ENCODE measurements around the gene CPXM1.
"Not testable (repeated sequence)": the region's sequence is repeated elsewhere in the genome, so short reads cannot be mapped to it uniquely, and the experiment has no call there.

CPXM1 gene

GRCh38 chr20:2770091-2770490 lies 30.3 kb downstream of the CPXM1 start:
- not testable (repeated sequence) for H3K4me1 Mint-ChIP-seq (ENCODE audit: low read depth); H3K4me3 Mint-ChIP-seq; H3K27ac Mint-ChIP-seq; H3K9me3 Mint-ChIP-seq; H3K36me3 Mint-ChIP-seq (ENCODE audit: low read depth)
- peaks cover 14% of the 10 kb centered on the region for H3K27me3 Mint-ChIP-seq

- Mint-ChIP-seq H3K9me3 (no peaks in the 10 kb centered on the region), H3K27ac (no peak overlapping the region), H3K4me3 (no peak overlapping the region), H3K36me3 (ENCODE audit: low read depth) (no peaks in the 10 kb centered on the region), H3K27me3 (peaks cover 14% of the 10 kb centered on the region), H3K4me1 (ENCODE audit: low read depth) (peaks cover 4% of the 10 kb centered on the region)
Measured at GRCh38 chr20:2768632-2769015, 31.8 kb downstream of the CPXM1 start.

- Mint-ChIP-seq H3K27ac (no peak overlapping the region), H3K36me3 (ENCODE audit: low read depth) (no peaks in the 10 kb centered on the region)
Measured at GRCh38 chr20:2767768-2768631, 32.4 kb downstream of the CPXM1 start.

GRCh38 chr20:2763186-2763585 lies 37.2 kb downstream of the CPXM1 start:
- Mint-ChIP-seq H3K4me3 (no peak overlapping the region), H3K4me1 (ENCODE audit: low read depth) (no peaks in the 10 kb centered on the region), H3K27me3 (peaks cover 8% of the 10 kb centered on the region), H3K27ac (no peak overlapping the region), H3K36me3 (ENCODE audit: low read depth) (no peaks in the 10 kb centered on the region), H3K9me3 (no peaks in the 10 kb centered on the region)

More at GRCh38 chr20:2767768-2768631, 32.4 kb downstream of the CPXM1 start:
- Mint-ChIP-seq H3K4me3 (no peak overlapping the region), H3K4me1 (ENCODE audit: low read depth) (peaks cover 4% of the 10 kb centered on the region), H3K27me3 (peaks cover 14% of the 10 kb centered on the region), H3K9me3 (no peaks in the 10 kb centered on the region)

- no peaks in the 10 kb centered on the region for H3K36me3 Mint-ChIP-seq (ENCODE audit: low read depth)
- no peak overlapping the region for H3K4me3 Mint-ChIP-seq
- peaks cover 6% of the 10 kb centered on the region for H3K27me3 Mint-ChIP-seq
- no peak overlapping the region for H3K27ac Mint-ChIP-seq
- H3K9me3 Mint-ChIP-seq = no peaks in the 10 kb centered on the region
- H3K4me1 Mint-ChIP-seq (ENCODE audit: low read depth) = no peaks in the 10 kb centered on the region
Measured at GRCh38 chr20:2762578-2763131, 37.8 kb downstream of the CPXM1 start.

- no peaks in the 10 kb centered on the region for H3K9me3 Mint-ChIP-seq
- H3K27ac Mint-ChIP-seq = no peak overlapping the region
- no peaks in the 10 kb centered on the region for H3K36me3 Mint-ChIP-seq (ENCODE audit: low read depth)
- no peak overlapping the region for H3K4me3 Mint-ChIP-seq
- no peaks in the 10 kb centered on the region for H3K4me1 Mint-ChIP-seq (ENCODE audit: low read depth)
- peaks cover under 1% of the 10 kb centered on the region for H3K27me3 Mint-ChIP-seq
Measured at GRCh38 chr20:2761885-2762284, 38.5 kb downstream of the CPXM1 start.

- Mint-ChIP-seq H3K4me1 (ENCODE audit: low read depth) (no peaks in the 10 kb centered on the region), H3K27me3 (peaks cover 9% of the 10 kb centered on the region), H3K27ac (no peak overlapping the region)
Measured at GRCh38 chr20:2760952-2761305, 39.5 kb downstream of the CPXM1 start.

GRCh38 chr20:2760297-2760951 lies 40.0 kb downstream of the CPXM1 start:
- no peaks in the 10 kb centered on the region for H3K4me1 Mint-ChIP-seq (ENCODE audit: low read depth)
- no peaks in the 10 kb centered on the region for H3K36me3 Mint-ChIP-seq (ENCODE audit: low read depth)
- no peaks in the 10 kb centered on the region for H3K9me3 Mint-ChIP-seq
- H3K27ac Mint-ChIP-seq = no peak overlapping the region
- no peak overlapping the region for H3K4me3 Mint-ChIP-seq
- H3K27me3 Mint-ChIP-seq = peaks cover 9% of the 10 kb centered on the region

More at GRCh38 chr20:2760952-2761305, 39.5 kb downstream of the CPXM1 start:
- no peak overlapping the region for H3K4me3 Mint-ChIP-seq
- H3K9me3 Mint-ChIP-seq = no peaks in the 10 kb centered on the region
- no peaks in the 10 kb centered on the region for H3K36me3 Mint-ChIP-seq (ENCODE audit: low read depth)

- H3K36me3 Mint-ChIP-seq (ENCODE audit: low read depth) = no peaks in the 10 kb centered on the region
- H3K4me3 Mint-ChIP-seq = no peak overlapping the region
- no peak overlapping the region for H3K27ac Mint-ChIP-seq
- H3K4me1 Mint-ChIP-seq (ENCODE audit: low read depth) = no peaks in the 10 kb centered on the region
- no peaks in the 10 kb centered on the region for H3K9me3 Mint-ChIP-seq
- peaks cover 9% of the 10 kb centered on the region for H3K27me3 Mint-ChIP-seq
Measured at GRCh38 chr20:2759603-2760296, 40.7 kb downstream of the CPXM1 start.

- Mint-ChIP-seq H3K36me3 (ENCODE audit: low read depth) (no peaks in the 10 kb centered on the region), H3K9me3 (no peaks in the 10 kb centered on the region), H3K4me1 (ENCODE audit: low read depth) (peaks cover 2% of the 10 kb centered on the region), H3K27me3 (peaks cover 11% of the 10 kb centered on the region), H3K4me3 (no peak overlapping the region), H3K27ac (no peak overlapping the region)
Measured at GRCh38 chr20:2759143-2759542, 41.3 kb downstream of the CPXM1 start.

- Mint-ChIP-seq H3K4me3 (no peak overlapping the region), H3K36me3 (ENCODE audit: low read depth) (no peaks in the 10 kb centered on the region), H3K27ac (no peak overlapping the region), H3K9me3 (no peaks in the 10 kb centered on the region), H3K27me3 (peaks cover 21% of the 10 kb centered on the region), H3K4me1 (ENCODE audit: low read depth) (peaks cover 14% of the 10 kb centered on the region)
Measured at GRCh38 chr20:2757969-2758368, 42.5 kb downstream of the CPXM1 start.

GRCh38 chr20:2757001-2757400 lies 43.4 kb downstream of the CPXM1 start:
- H3K9me3 Mint-ChIP-seq = no peaks in the 10 kb centered on the region
- no peaks in the 10 kb centered on the region for H3K36me3 Mint-ChIP-seq (ENCODE audit: low read depth)
- peaks cover 21% of the 10 kb centered on the region for H3K27me3 Mint-ChIP-seq
- H3K4me1 Mint-ChIP-seq (ENCODE audit: low read depth) = peaks cover 19% of the 10 kb centered on the region
- H3K4me3 Mint-ChIP-seq = no peak overlapping the region
- no peak overlapping the region for H3K27ac Mint-ChIP-seq

GRCh38 chr20:2756056-2756611 lies 44.3 kb downstream of the CPXM1 start:
- no peak overlapping the region for H3K27ac Mint-ChIP-seq
- H3K4me1 Mint-ChIP-seq (ENCODE audit: low read depth) = peaks cover 23% of the 10 kb centered on the region
- no peak overlapping the region for H3K4me3 Mint-ChIP-seq
- peaks cover 22% of the 10 kb centered on the region for H3K27me3 Mint-ChIP-seq
- no peaks in the 10 kb centered on the region for H3K36me3 Mint-ChIP-seq (ENCODE audit: low read depth)
- H3K9me3 Mint-ChIP-seq = no peaks in the 10 kb centered on the region

GRCh38 chr20:2755451-2756055 lies 44.9 kb downstream of the CPXM1 start:
- H3K36me3 Mint-ChIP-seq (ENCODE audit: low read depth) = no peaks in the 10 kb centered on the region
- peaks cover 28% of the 10 kb centered on the region for H3K27me3 Mint-ChIP-seq
- H3K4me3 Mint-ChIP-seq = no peak overlapping the region
- no peak overlapping the region for H3K27ac Mint-ChIP-seq
- H3K9me3 Mint-ChIP-seq = no peaks in the 10 kb centered on the region
- H3K4me1 Mint-ChIP-seq (ENCODE audit: low read depth) = peaks cover 29% of the 10 kb centered on the region
